Astrocyte (in vitro differentiated cells and primary cell): ENCODE results near the gene TCEA2. TPM values are rescaled to one million over a fixed set of nuclear protein-coding genes. Genes with fewer than 3 reads are reported as not detected.

Experiments used
- DNase-seq: peaks from one replicate; pipeline ENCODE4 v3.0.0-alpha.2; 2010; ENCODE audit warnings: low read depth
- FAIRE-seq: peaks from 2 replicates; lab custom pipeline; 2011; peaks lifted over from hg19 to GRCh38; lab: Jason Lieb, UNC
- H2AFZ ChIP-seq: 2 replicates; pipeline ENCODE4 v1.6.0; 2012; ENCODE audit warnings: low read depth, low read length, inconsistent platforms
- H3K27ac ChIP-seq: 2 replicates; pipeline ENCODE4 v1.5.1; 2011; ENCODE audit warnings: low read depth, low read length, inconsistent platforms
- H3K27me3 ChIP-seq: 2 replicates; pipeline ENCODE4 v1.6.0; 2011; ENCODE audit warnings: low read length, inconsistent platforms; ENCODE audit not compliant: insufficient read depth
- H3K36me3 ChIP-seq: 2 replicates; pipeline ENCODE4 v1.5.1; 2011; ENCODE audit warnings: low read length, inconsistent platforms; ENCODE audit not compliant: insufficient read depth
- H3K4me1 ChIP-seq: 2 replicates; pipeline ENCODE4 v1.5.1; 2011; ENCODE audit warnings: low read length, inconsistent platforms; ENCODE audit not compliant: insufficient read depth
- H3K4me2 ChIP-seq: 2 replicates; pipeline ENCODE4 v1.6.0; 2012; ENCODE audit warnings: low read length, inconsistent platforms
- H3K4me3 ChIP-seq: 2 replicates; pipeline ENCODE4 v1.5.1; 2011; ENCODE audit warnings: low read depth, mild to moderate bottlenecking, low read length, inconsistent platforms; ENCODE audit not compliant: insufficient read depth
- H3K79me2 ChIP-seq: 2 replicates; pipeline ENCODE4 v1.6.0; 2012; ENCODE audit warnings: mild to moderate bottlenecking, low read length, inconsistent platforms; ENCODE audit not compliant: insufficient read depth
- H3K9ac ChIP-seq: 2 replicates; pipeline ENCODE4 v1.6.0; 2012; ENCODE audit warnings: mild to moderate bottlenecking, low read length, inconsistent platforms
- H3K9me3 ChIP-seq: 2 replicates; pipeline ENCODE4 v1.5.1; 2012; ENCODE audit warnings: low read depth, mild to moderate bottlenecking, low read length, inconsistent platforms; ENCODE audit not compliant: insufficient read depth
- H4K20me1 ChIP-seq: 2 replicates; pipeline ENCODE4 v1.6.0; 2012; ENCODE audit warnings: low read length, inconsistent platforms; ENCODE audit not compliant: insufficient read depth
- H3K27ac Mint-ChIP-seq: one replicate; pipeline ENCODE4 v1.8.0; 2021; ENCODE audit warnings: mild to moderate bottlenecking, mixed read lengths; ENCODE audit not compliant: unreplicated experiment
- H3K27me3 Mint-ChIP-seq: one replicate; pipeline ENCODE4 v1.8.0; 2021; ENCODE audit warnings: low read depth, mixed read lengths; ENCODE audit not compliant: unreplicated experiment
- H3K36me3 Mint-ChIP-seq: one replicate; pipeline ENCODE4 v1.8.0; 2021; ENCODE audit warnings: low read depth, mixed read lengths; ENCODE audit not compliant: unreplicated experiment
- H3K4me1 Mint-ChIP-seq: one replicate; pipeline ENCODE4 v1.8.0; 2021; ENCODE audit warnings: low read depth, mixed read lengths; ENCODE audit not compliant: unreplicated experiment
- H3K4me3 Mint-ChIP-seq: one replicate; pipeline ENCODE4 v1.8.0; 2021; ENCODE audit warnings: mild to moderate bottlenecking, moderate library complexity, mixed read lengths; ENCODE audit not compliant: unreplicated experiment
- H3K9me3 Mint-ChIP-seq: one replicate; pipeline ENCODE4 v1.8.0; 2021; ENCODE audit warnings: mild to moderate bottlenecking, mixed read lengths; ENCODE audit not compliant: unreplicated experiment
- CTCF ChIP-seq: IDR thresholded peaks from 2 replicates; pipeline ENCODE4 v1.5.1; 2011; ENCODE audit warnings: low read depth, mild to moderate bottlenecking, inconsistent platforms, low read length, moderate library complexity; ENCODE audit not compliant: insufficient read depth
- EZH2 ChIP-seq: IDR thresholded peaks from 2 replicates; pipeline ENCODE4 v1.6.1; 2012; ENCODE audit warnings: mild to moderate bottlenecking, low read length, inconsistent platforms; ENCODE audit not compliant: insufficient read depth
- total RNA-seq: library from RNA; stranded (reverse); gene quantifications from 2 replicates; pipeline ENCODE4 v1.2.1, GENCODE V29; 2021

TCEA2 gene
- total RNA-seq, 1 donor from 2014 or later: 53.1 TPM

GRCh38 chr20:64024141-64024990 lies 38.6 kb upstream of the TCEA2 start:
- H3K9ac ChIP-seq: no peak overlapping the region
- H4K20me1 ChIP-seq: peaks cover 47% of the 10 kb centered on the region
- no peaks in the 10 kb centered on the region for H3K9me3 ChIP-seq
- no peaks in the 10 kb centered on the region for H3K79me2 ChIP-seq
- H3K27ac ChIP-seq: no peak overlapping the region
- H3K36me3 ChIP-seq: peaks cover 17% of the 10 kb centered on the region
- no peaks in the 10 kb centered on the region for H3K9me3 Mint-ChIP-seq
- H3K4me3 Mint-ChIP-seq: no peak overlapping the region
- no peak overlapping the region for H3K4me2 ChIP-seq
- H3K27me3 ChIP-seq: no peaks in the 10 kb centered on the region
- TF ChIP-seq CTCF (no peak), EZH2 (no peak)
- no peak overlapping the region for H3K4me3 ChIP-seq
- H3K27ac Mint-ChIP-seq: no peak overlapping the region
- H3K27me3 Mint-ChIP-seq: no peaks in the 10 kb centered on the region
- DNase-seq: no peak
- peaks cover 3% of the 10 kb centered on the region for H3K4me1 Mint-ChIP-seq
- H3K36me3 Mint-ChIP-seq: peaks cover 29% of the 10 kb centered on the region
- H3K4me1 ChIP-seq: no peaks in the 10 kb centered on the region
- no peak overlapping the region for H2AFZ ChIP-seq
- FAIRE-seq: no peak

- H3K4me3 ChIP-seq: no peak overlapping the region
- peaks cover 51% of the 10 kb centered on the region for H4K20me1 ChIP-seq
- Mint-ChIP-seq H3K4me1 (peaks cover 3% of the 10 kb centered on the region), H3K27ac (no peak overlapping the region), H3K4me3 (no peak overlapping the region), H3K27me3 (no peaks in the 10 kb centered on the region), H3K36me3 (peaks cover 32% of the 10 kb centered on the region), H3K9me3 (no peaks in the 10 kb centered on the region)
- H3K27ac ChIP-seq: no peak overlapping the region
- FAIRE-seq (no peak), DNase-seq (no peak)
- TF ChIP-seq CTCF (no peak), EZH2 (no peak)
- no peaks in the 10 kb centered on the region for H3K27me3 ChIP-seq
- no peaks in the 10 kb centered on the region for H3K79me2 ChIP-seq
- H2AFZ ChIP-seq: no peak overlapping the region
- H3K9ac ChIP-seq: no peak overlapping the region
- no peaks in the 10 kb centered on the region for H3K9me3 ChIP-seq
- H3K4me1 ChIP-seq: no peaks in the 10 kb centered on the region
- H3K4me2 ChIP-seq: no peak overlapping the region
- peaks cover 17% of the 10 kb centered on the region for H3K36me3 ChIP-seq
Observed at GRCh38 chr20:64025101-64025825, 37.7 kb upstream of the TCEA2 start.
